Small intestine (tissue), 7 donors: ENCODE data around the gene RASGRP2. TPM values are rescaled to one million over a fixed set of nuclear protein-coding genes. Genes with fewer than 3 reads are reported as not detected.

Source experiments
- DNase-seq, 2 donors: peaks; one replicate each; pipeline versions ENCODE4 v3.0.0 to v3.0.0-alpha.2; 2013
- FAIRE-seq: peaks from 2 replicates; lab custom pipeline; 2012; peaks lifted over from hg19 to GRCh38; lab: Jason Lieb, UNC
- H3K27ac ChIP-seq, 3 donors: one replicate each; pipeline ENCODE4 v1.5.1; 2013; ENCODE audit warnings: low read length in 2 of 3, mild to moderate bottlenecking in 2 of 3, control low read depth in 1 of 3, inconsistent platforms in 1 of 3, low read depth in 1 of 3, moderate library complexity in 1 of 3
- H3K27me3 ChIP-seq, 3 donors: one replicate each; pipeline ENCODE4 v1.6.1; 2013; ENCODE audit warnings: low read length in 3 of 3, inconsistent platforms in 1 of 3; ENCODE audit not compliant: control insufficient read depth in 3 of 3, insufficient read depth in 3 of 3
- H3K36me3 ChIP-seq, 3 donors: one replicate each; pipeline ENCODE4 v1.6.1; 2013; ENCODE audit warnings: low read length in 3 of 3, inconsistent platforms in 1 of 3, low read depth in 1 of 3, mild to moderate bottlenecking in 1 of 3, moderate library complexity in 1 of 3; ENCODE audit not compliant: control insufficient read depth in 3 of 3, insufficient read depth in 2 of 3
- H3K4me1 ChIP-seq, 3 donors: one replicate each; pipeline ENCODE4 v1.6.1; 2013; ENCODE audit warnings: low read length in 2 of 3, inconsistent platforms in 1 of 3, low read depth in 1 of 3, mild to moderate bottlenecking in 1 of 3, moderate library complexity in 1 of 3; ENCODE audit not compliant: control insufficient read depth in 3 of 3, insufficient read depth in 2 of 3
- H3K4me3 ChIP-seq, 3 donors: one replicate each; pipeline ENCODE4 v1.5.1; 2013; ENCODE audit warnings: low read length in 3 of 3, control low read depth in 1 of 3, inconsistent platforms in 1 of 3, low read depth in 1 of 3, mild to moderate bottlenecking in 1 of 3, moderate library complexity in 1 of 3
- H3K9me3 ChIP-seq, 2 donors: one replicate each; pipeline ENCODE4 v1.6.1; 2013; ENCODE audit warnings: low read depth in 1 of 2, low read length in 1 of 2; ENCODE audit not compliant: control insufficient read depth in 2 of 2, insufficient read depth in 1 of 2
- WGBS, 3 donors: extraction: QIAGEN DNeasy Blood & Tissue Kit; methylation state at CpG; one replicate each; pipeline ENCODE4 v1.1.7; 2013; 5-methylcytosine and 5-hydroxymethylcytosine counted together
- polyA plus RNA-seq, 4 donors: library from polyadenylated mRNA; stranded (reverse) in 3 of 4; unstranded in 1 of 4; fragments of 200-250 nt in 3 of 4; fragments of 120-200 nt in 1 of 4; gene quantifications; one replicate each; pipeline versions ENCODE4 v1.2.1 to v1.2.3, GENCODE V29; 2013
- donor health status: healthy with polysubstance abuse.
- donor health status: control.
- donor health status: control.
- donor health status: Bipolar disorder and iron deficiency.
- donor health status: healthy.

Gene RASGRP2
- polyA plus RNA-seq, 4 donors = 2.9 to 14.6 (median 4.1) TPM

GRCh38 chr11:64729851-64730382, 14.0 kb downstream of the RASGRP2 start:
- no peaks in the 10 kb centered on the region for H3K9me3 ChIP-seq
- no peaks in the 10 kb centered on the region for H3K36me3 ChIP-seq
- 28 to 44% (median 34%) methylated on average over 20 to 21 of the region's 21 CpGs for WGBS, 3 donors
- H3K4me1 ChIP-seq = peaks cover 0 to 8% (median 0%) of the 10 kb centered on the region in 3 donors
- no peak for FAIRE-seq
- peaks cover 0 to 22% (median 0%) of the 10 kb centered on the region in 3 donors for H3K27me3 ChIP-seq
- H3K4me3 ChIP-seq = no peak overlapping the region
- H3K27ac ChIP-seq = no peak overlapping the region
- peak; percentile 25 to 69 for DNase-seq

- Histone ChIP-seq H3K9me3 (no peaks in the 10 kb centered on the region), H3K4me3 (no peak overlapping the region), H3K4me1 (peaks cover 0 to 10% (median 0%) of the 10 kb centered on the region in 3 donors), H3K36me3 (no peaks in the 10 kb centered on the region), H3K27me3 (peaks cover 0 to 19% (median 0%) of the 10 kb centered on the region in 3 donors), H3K27ac (no peak overlapping the region)
- no peak for DNase-seq
- 75 to 88% (median 76%) methylated on average over 11 of the region's 11 CpGs for WGBS, 3 donors
- no peak for FAIRE-seq
Measured at GRCh38 chr11:64728757-64729365, 15.1 kb downstream of the RASGRP2 start.

GRCh38 chr11:64726867-64727530, 16.9 kb downstream of the RASGRP2 start:
- Histone ChIP-seq H3K27ac (no peak overlapping the region), H3K9me3 (no peaks in the 10 kb centered on the region), H3K27me3 (peaks cover 0 to 26% (median 1%) of the 10 kb centered on the region in 3 donors), H3K36me3 (no peaks in the 10 kb centered on the region), H3K4me1 (peaks cover 0 to 16% (median 0%) of the 10 kb centered on the region in 3 donors), H3K4me3 (no peak overlapping the region)
- no peak for FAIRE-seq
- WGBS, 3 donors = 44 to 74% (median 60%) methylated on average over 7 of the region's 7 CpGs
- no peak for DNase-seq

GRCh38 chr11:64726211-64726641, 17.7 kb downstream of the RASGRP2 start:
- WGBS, 3 donors = 43 to 59% (median 54%) methylated on average over 7 to 9 of the region's 9 CpGs
- Histone ChIP-seq H3K4me1 (peaks cover 0 to 16% (median 0%) of the 10 kb centered on the region in 3 donors), H3K27me3 (peaks cover 1 to 34% (median 5%) of the 10 kb centered on the region in 3 donors), H3K27ac (no peak overlapping the region), H3K36me3 (no peaks in the 10 kb centered on the region), H3K4me3 (no peak overlapping the region), H3K9me3 (no peaks in the 10 kb centered on the region)
- no peak for DNase-seq
- no peak for FAIRE-seq

GRCh38 chr11:64724863-64725532, 18.9 kb downstream of the RASGRP2 start:
- no peaks in the 10 kb centered on the region for H3K36me3 ChIP-seq
- DNase-seq (peak; percentile 12 to 83), FAIRE-seq (no peak)
- H3K9me3 ChIP-seq = no peaks in the 10 kb centered on the region
- H3K4me3 ChIP-seq = no peak overlapping the region
- no peak overlapping the region for H3K27ac ChIP-seq
- peaks cover 3 to 37% (median 5%) of the 10 kb centered on the region in 3 donors for H3K27me3 ChIP-seq
- H3K4me1 ChIP-seq = peaks cover 0 to 15% (median 0%) of the 10 kb centered on the region in 3 donors
- 53 to 70% (median 54%) methylated on average over 7 of the region's 7 CpGs for WGBS, 3 donors

GRCh38 chr11:64723907-64724862, 19.8 kb downstream of the RASGRP2 start:
- Histone ChIP-seq H3K4me3 (no peak overlapping the region), H3K4me1 (peaks cover 0 to 13% (median 0%) of the 10 kb centered on the region in 3 donors), H3K9me3 (no peaks in the 10 kb centered on the region), H3K27ac (no peak overlapping the region), H3K27me3 (peaks cover 3 to 43% (median 5%) of the 10 kb centered on the region in 3 donors), H3K36me3 (no peaks in the 10 kb centered on the region)
- 53 to 61% (median 53%) methylated on average over 8 to 9 of the region's 9 CpGs for WGBS, 3 donors
- no peak for FAIRE-seq
- DNase-seq = no peak

GRCh38 chr11:64723117-64723906, 20.6 kb downstream of the RASGRP2 start, which contains the start of gene NRXN2:
NRXN2 (minus strand) TSS chr11:64723197; CDS start chr11:64713699, 9,498 bp downstream.
- H3K36me3 ChIP-seq = no peaks in the 10 kb centered on the region
- peak within 1 kb of the TSS; percentile 43 to 65 (median 57) for H3K4me3 ChIP-seq
- peak; percentile 73 to 84 for DNase-seq
- WGBS, 3 donors = 2 to 3% (median 3%) methylated on average over 49 to 66 of the region's 66 CpGs
- no peaks in the 10 kb centered on the region for H3K9me3 ChIP-seq
- H3K4me1 ChIP-seq = peaks cover 0 to 13% (median 0%) of the 10 kb centered on the region in 3 donors
- FAIRE-seq = no peak
- H3K27me3 ChIP-seq = peaks cover 3 to 50% (median 5%) of the 10 kb centered on the region in 3 donors
- H3K27ac ChIP-seq = no peak within 1 kb of the TSS
